ENCODE results near the gene POLE3. TPM values are rescaled to one million over a fixed set of nuclear protein-coding genes. Genes with fewer than 3 reads are reported as not detected.

POLE3 gene
- total and polyA plus RNA-seq, 2 donors (not counting 3 experiments of a cell fraction or from before 2014, with no cell fraction given), result 53.8 to 68.6 TPM

GRCh38 chr9:113373256-113373655 is 37.2 kb downstream of the POLE3 start:
- Histone ChIP-seq H3K36me3 (ENCODE audit: control insufficient read depth in 2 of 2, extremely low read depth in 1 of 2, insufficient read depth in 2 of 2, low read length in 2 of 2) (peaks cover 0 to 7% of the 10 kb centered on the region in 2 experiments), H3K9me3 (replicated peaks; ENCODE audit: control insufficient read depth, insufficient read depth, low read length) (no peaks in the 10 kb centered on the region), H4K20me1 (replicated peaks; ENCODE audit: control insufficient read depth, extremely low read depth, insufficient read depth, low read length) (no peaks in the 10 kb centered on the region), H3K4me2 (ENCODE audit: insufficient read depth, low read length) (no peak overlapping the region), H3K79me2 (ENCODE audit: control insufficient read depth, insufficient read depth, low read length) (no peaks in the 10 kb centered on the region), H3K4me1 (ENCODE audit: control insufficient read depth, extremely low read depth, insufficient read depth, low read length) (no peaks in the 10 kb centered on the region), H3K9me1 (replicated peaks; ENCODE audit: control insufficient read depth, extremely low read depth, insufficient read depth, low read length) (no peaks in the 10 kb centered on the region), H2AFZ (ENCODE audit: low read depth, low read length) (no peak overlapping the region), H3K4me3 (replicated peaks in 1 of 3; ENCODE audit: insufficient read depth in 1 of 3, low read depth in 1 of 3, low read length in 3 of 3) (no peak overlapping the region), H3K27ac (ENCODE audit: insufficient read depth, low read depth, low read length) (no peak overlapping the region), H3K27me3 (ENCODE audit: control insufficient read depth in 2 of 2, insufficient read depth in 2 of 2, low read length in 2 of 2) (no peaks in the 10 kb centered on the region), H3K9ac (replicated peaks; ENCODE audit: extremely low read depth, insufficient read depth, low read length) (no peak overlapping the region)
- DNase-seq (ENCODE audit: low read depth, low spot score) (no peak), FAIRE-seq (no peak)
- POLR2A ChIA-PET, result no interaction called here
- BruUV-seq (replicated peaks), result no TSS peak
- dilution Hi-C loops (cut with MboI; ENCODE audit: extremely low pct_ligation_motif_present, low sequenced_read_pairs), result no loop called here
- no peak for TF ChIP-seq POLR2AphosphoS5 (IDR thresholded peaks at IDR 0.05; ENCODE audit: insufficient read depth, low read depth, low read length)
- TF ChIP-seq CTCF (IDR thresholded peaks at IDR 0.05; ENCODE audit: extremely low read depth in 1 of 2, insufficient read depth in 1 of 2, low read depth in 1 of 2, low read length in 2 of 2), result no peak
- no peak for TF ChIP-seq POLR2A (IDR thresholded peaks at IDR 0.05; ENCODE audit: low read depth, low read length)
- no peak for TF ChIP-seq FOS (IDR thresholded peaks at IDR 0.05; ENCODE audit: borderline replicate concordance, insufficient read depth, low read length)
- no peak for TF ChIP-seq MAX (IDR thresholded peaks at IDR 0.05; ENCODE audit: insufficient read depth, insufficient read length)
- TF ChIP-seq JUN (IDR thresholded peaks at IDR 0.05; ENCODE audit: borderline replicate concordance, insufficient read depth, insufficient read length, low read depth), result no peak
- TF ChIP-seq GATA2 (IDR thresholded peaks at IDR 0.05; ENCODE audit: insufficient read depth, insufficient read length, low read depth, low read length), result no peak
- no peak for TF ChIP-seq MYC (IDR thresholded peaks at IDR 0.05; ENCODE audit: low read depth, low read length)
- no peak for TF ChIP-seq EZH2 (IDR thresholded peaks at IDR 0.05; ENCODE audit: borderline replicate concordance, low read depth, low read length, severe bottlenecking)
- intact Hi-C loops (cut with micrococcal nuclease), result no loop called here
- CTCF ChIA-PET, result interaction anchor here (0.5 to 1.2 kb wide), 2 partner anchors 11 to 995 kb away, joined by 3 to 4 read pairs; no protein-coding TSS in a partner anchor
